Immature natural killer cell (primary cell): Measurements from ENCODE around the gene SPIN1. TPM values are rescaled to one million over a fixed set of nuclear protein-coding genes. Genes with fewer than 3 reads are reported as not detected.

Experiments used
- DNase-seq, 3 donors: peaks; one replicate each; pipeline ENCODE4 v3.0.0; 2022; ENCODE audit warnings: mixed read lengths in 1 of 3
- H3K27ac Mint-ChIP-seq, 6 donors: one replicate each; pipeline ENCODE4 v1.8.0; 2020; ENCODE audit warnings: mixed read lengths in 6 of 6, mild to moderate bottlenecking in 5 of 6, inconsistent platforms in 4 of 6, moderate library complexity in 3 of 6
- H3K27me3 Mint-ChIP-seq, 3 donors: one replicate each; pipeline ENCODE4 v1.8.0; 2020 to 2021; ENCODE audit warnings: low read depth in 3 of 3, mild to moderate bottlenecking in 3 of 3, mixed read lengths in 3 of 3, moderate library complexity in 3 of 3, inconsistent platforms in 1 of 3
- H3K36me3 Mint-ChIP-seq, 3 donors: one replicate each; pipeline ENCODE4 v1.8.0; 2020; ENCODE audit warnings: mixed read lengths in 3 of 3, inconsistent platforms in 2 of 3, mild to moderate bottlenecking in 2 of 3
- H3K4me1 Mint-ChIP-seq, 2 donors: one replicate each; pipeline ENCODE4 v1.8.0; 2020; ENCODE audit warnings: inconsistent platforms in 2 of 2, mild to moderate bottlenecking in 2 of 2, mixed read lengths in 2 of 2, moderate library complexity in 1 of 2
- H3K4me3 Mint-ChIP-seq, 5 donors: one replicate each; pipeline ENCODE4 v1.8.0; 2020; ENCODE audit warnings: mild to moderate bottlenecking in 5 of 5, mixed read lengths in 5 of 5, inconsistent platforms in 3 of 5, moderate library complexity in 3 of 5
- H3K9me3 Mint-ChIP-seq, 6 donors: one replicate each; pipeline ENCODE4 v1.8.0; 2020; ENCODE audit warnings: mild to moderate bottlenecking in 6 of 6, mixed read lengths in 6 of 6, inconsistent platforms in 4 of 6, moderate library complexity in 3 of 6
- polyA plus RNA-seq, 3 donors: library from polyadenylated mRNA; unstranded; fragments of 300-500 nt; fragmentation: Illumina TruSeq; gene quantifications; one replicate each; pipeline ENCODE4 v1.2.3, GENCODE V29; 2021

Gene SPIN1
- polyA plus RNA-seq, 3 donors from 2014 or later, result 24.5 to 49.1 (median 35.1) TPM

- Mint-ChIP-seq H3K36me3 (no peaks in the 10 kb centered on the region), H3K4me3 (no peak overlapping the region), H3K4me1 (peaks cover 26 to 52% of the 10 kb centered on the region in 2 donors), H3K27ac (peak overlapping the region in 1 of 6 donors; percentile 42), H3K9me3 (peaks cover 0 to 1% (median 0%) of the 10 kb centered on the region in 6 donors), H3K27me3 (peaks cover 5 to 12% (median 7%) of the 10 kb centered on the region in 3 donors)
- DNase-seq, result no peak
These were observed 4.3 kb downstream of the SPIN1 start for GRCh38 chr9:88392549-88392948.

- H3K9me3 Mint-ChIP-seq, result peaks cover 0 to 1% (median 0%) of the 10 kb centered on the region in 6 donors
- H3K27ac Mint-ChIP-seq, result peak overlapping the region in 2 of 6 donors; percentile 0 to 51
These were observed 8.8 kb downstream of the SPIN1 start for GRCh38 chr9:88396836-88397577.

GRCh38 chr9:88398016-88398415 is 9.8 kb downstream of the SPIN1 start:
- DNase-seq, result no peak

More at GRCh38 chr9:88396836-88397577, 8.8 kb downstream of the SPIN1 start:
- no peak for DNase-seq
- H3K4me3 Mint-ChIP-seq, result no peak overlapping the region
- H3K4me1 Mint-ChIP-seq, result peaks cover 23 to 45% of the 10 kb centered on the region in 2 donors
- H3K36me3 Mint-ChIP-seq, result peaks cover 0 to 5% (median 0%) of the 10 kb centered on the region in 3 donors
- peaks cover 0 to 3% (median 2%) of the 10 kb centered on the region in 3 donors for H3K27me3 Mint-ChIP-seq

GRCh38 chr9:88399966-88400365 is 11.7 kb downstream of the SPIN1 start:
- peaks cover 35 to 44% of the 10 kb centered on the region in 2 donors for H3K4me1 Mint-ChIP-seq

More at GRCh38 chr9:88398016-88398415, 9.8 kb downstream of the SPIN1 start:
- Mint-ChIP-seq H3K4me3 (no peak overlapping the region), H3K9me3 (peaks cover 0 to 1% (median 0%) of the 10 kb centered on the region in 6 donors), H3K27me3 (peaks cover 0 to 3% (median 2%) of the 10 kb centered on the region in 3 donors), H3K4me1 (peaks cover 28 to 47% of the 10 kb centered on the region in 2 donors), H3K36me3 (peaks cover 0 to 5% (median 0%) of the 10 kb centered on the region in 3 donors), H3K27ac (no peak overlapping the region)

GRCh38 chr9:88403340-88403739 is 15.1 kb downstream of the SPIN1 start:
- peaks cover 40 to 41% of the 10 kb centered on the region in 2 donors for H3K4me1 Mint-ChIP-seq
- H3K27ac Mint-ChIP-seq, result no peak overlapping the region
- H3K4me3 Mint-ChIP-seq, result no peak overlapping the region

More at GRCh38 chr9:88399966-88400365, 11.7 kb downstream of the SPIN1 start:
- Mint-ChIP-seq H3K9me3 (peaks cover 0 to 1% (median 0%) of the 10 kb centered on the region in 6 donors), H3K4me3 (no peak overlapping the region), H3K36me3 (peaks cover 0 to 5% (median 0%) of the 10 kb centered on the region in 3 donors), H3K27ac (peak overlapping the region in 1 of 6 donors; percentile 19), H3K27me3 (peaks cover 0 to 3% (median 2%) of the 10 kb centered on the region in 3 donors)
- DNase-seq, result no peak

GRCh38 chr9:88406051-88406450 is 17.8 kb downstream of the SPIN1 start:
- Mint-ChIP-seq H3K27me3 (peaks cover 0 to 2% (median 0%) of the 10 kb centered on the region in 3 donors), H3K27ac (no peak overlapping the region), H3K36me3 (peaks cover 0 to 12% (median 0%) of the 10 kb centered on the region in 3 donors), H3K4me1 (peaks cover 38 to 41% of the 10 kb centered on the region in 2 donors), H3K4me3 (no peak overlapping the region), H3K9me3 (no peaks in the 10 kb centered on the region)
- DNase-seq, result no peak

More at GRCh38 chr9:88403340-88403739, 15.1 kb downstream of the SPIN1 start:
- Mint-ChIP-seq H3K27me3 (peaks cover 0 to 2% (median 0%) of the 10 kb centered on the region in 3 donors), H3K36me3 (peaks cover 0 to 5% (median 3%) of the 10 kb centered on the region in 3 donors), H3K9me3 (no peaks in the 10 kb centered on the region)
- DNase-seq, result no peak

GRCh38 chr9:88411471-88411870 is 23.2 kb downstream of the SPIN1 start:
- Mint-ChIP-seq H3K27ac (no peak overlapping the region), H3K4me1 (peaks cover 25 to 37% of the 10 kb centered on the region in 2 donors), H3K36me3 (peaks cover 0 to 22% (median 12%) of the 10 kb centered on the region in 3 donors), H3K4me3 (no peak overlapping the region), H3K9me3 (peaks cover 0 to 12% (median 4%) of the 10 kb centered on the region in 6 donors), H3K27me3 (peaks cover 0 to 2% (median 0%) of the 10 kb centered on the region in 3 donors)
- DNase-seq, result no peak

- H3K36me3 Mint-ChIP-seq, result peaks cover 18 to 40% (median 32%) of the 10 kb centered on the region in 3 donors
- H3K27me3 Mint-ChIP-seq, result peaks cover 0 to 5% (median 2%) of the 10 kb centered on the region in 3 donors
- no peak overlapping the region for H3K4me3 Mint-ChIP-seq
- DNase-seq, result no peak
- peaks cover 11 to 20% (median 15%) of the 10 kb centered on the region in 6 donors for H3K9me3 Mint-ChIP-seq
- peaks cover 33 to 52% of the 10 kb centered on the region in 2 donors for H3K4me1 Mint-ChIP-seq
- H3K27ac Mint-ChIP-seq, result no peak overlapping the region
These were observed 26.1 kb downstream of the SPIN1 start for GRCh38 chr9:88414298-88414697.

GRCh38 chr9:88418025-88418424 is 29.8 kb downstream of the SPIN1 start:
- Mint-ChIP-seq H3K9me3 (peaks cover 16 to 37% (median 31%) of the 10 kb centered on the region in 6 donors), H3K4me1 (peaks cover 23 to 46% of the 10 kb centered on the region in 2 donors), H3K36me3 (peaks cover 18 to 55% (median 53%) of the 10 kb centered on the region in 3 donors), H3K27ac (peak overlapping the region in 1 of 6 donors; percentile 30), H3K4me3 (no peak overlapping the region), H3K27me3 (peaks cover 0 to 5% (median 2%) of the 10 kb centered on the region in 3 donors)
- DNase-seq, result no peak

GRCh38 chr9:88418715-88419540 is 30.7 kb downstream of the SPIN1 start:
- peaks cover 16 to 33% (median 28%) of the 10 kb centered on the region in 6 donors for H3K9me3 Mint-ChIP-seq
- no peak overlapping the region for H3K4me3 Mint-ChIP-seq
- peaks cover 18 to 58% (median 53%) of the 10 kb centered on the region in 3 donors for H3K36me3 Mint-ChIP-seq
- DNase-seq, result no peak
- peaks cover 23 to 49% of the 10 kb centered on the region in 2 donors for H3K4me1 Mint-ChIP-seq
- peak overlapping the region in 1 of 6 donors; percentile 23 for H3K27ac Mint-ChIP-seq
- peaks cover 0 to 5% (median 2%) of the 10 kb centered on the region in 3 donors for H3K27me3 Mint-ChIP-seq

- Mint-ChIP-seq H3K36me3 (peaks cover 18 to 51% (median 46%) of the 10 kb centered on the region in 3 donors), H3K27ac (no peak overlapping the region), H3K9me3 (peaks cover 16 to 27% (median 25%) of the 10 kb centered on the region in 6 donors), H3K27me3 (peaks cover 0 to 5% (median 2%) of the 10 kb centered on the region in 3 donors), H3K4me1 (peaks cover 23 to 49% of the 10 kb centered on the region in 2 donors), H3K4me3 (no peak overlapping the region)
- DNase-seq, result no peak
These were observed 32.0 kb downstream of the SPIN1 start for GRCh38 chr9:88420227-88420626.

- Mint-ChIP-seq H3K9me3 (peaks cover 16 to 27% (median 25%) of the 10 kb centered on the region in 6 donors), H3K27ac (no peak overlapping the region), H3K27me3 (peaks cover 0 to 9% (median 2%) of the 10 kb centered on the region in 3 donors), H3K4me1 (peaks cover 27 to 52% of the 10 kb centered on the region in 2 donors), H3K4me3 (no peak overlapping the region), H3K36me3 (peaks cover 18 to 51% (median 42%) of the 10 kb centered on the region in 3 donors)
- DNase-seq, result no peak
These were observed 33.1 kb downstream of the SPIN1 start for GRCh38 chr9:88421348-88421747.

- H3K36me3 Mint-ChIP-seq, result peaks cover 0 to 19% (median 18%) of the 10 kb centered on the region in 3 donors
- no peak overlapping the region for H3K27ac Mint-ChIP-seq
- H3K4me1 Mint-ChIP-seq, result peaks cover 8 to 32% of the 10 kb centered on the region in 2 donors
- H3K4me3 Mint-ChIP-seq, result no peak overlapping the region
- peaks cover 0 to 4% (median 0%) of the 10 kb centered on the region in 3 donors for H3K27me3 Mint-ChIP-seq
- DNase-seq, result no peak
- H3K9me3 Mint-ChIP-seq, result peaks cover 2 to 8% (median 5%) of the 10 kb centered on the region in 6 donors
These were observed 37.3 kb downstream of the SPIN1 start for GRCh38 chr9:88425538-88425950.
